Colonic mucosa (tissue), 4 donors: ENCODE results near the gene IL11. TPM values are rescaled to one million over a fixed set of nuclear protein-coding genes. Genes with fewer than 3 reads are reported as not detected.

ENCODE experiments used
- DNase-seq: peaks from one replicate; pipeline ENCODE4 v3.0.0-alpha.2; 2020
- H3K27ac ChIP-seq: fragments of 200-600 bp; one replicate; pipeline ENCODE4 v1.8.0; 2021
- H3K27me3 ChIP-seq: fragments of 200-600 bp; one replicate; pipeline ENCODE4 v1.8.0; 2021
- H3K36me3 ChIP-seq: fragments of 200-600 bp; one replicate; pipeline ENCODE4 v1.8.0; 2021
- H3K4me1 ChIP-seq: fragments of 200-600 bp; one replicate; pipeline ENCODE4 v1.8.0; 2021; ENCODE audit warnings: mild to moderate bottlenecking
- H3K4me3 ChIP-seq: fragments of 200-600 bp; one replicate; pipeline ENCODE4 v1.8.0; 2021
- H3K9ac ChIP-seq, 2 donors: one replicate each; pipeline ENCODE4 v1.7.0; 2013; ENCODE audit warnings: control low read depth in 2 of 2, low read depth in 2 of 2, low read length in 2 of 2
- H3K9me3 ChIP-seq: fragments of 200-600 bp; one replicate; pipeline ENCODE4 v1.8.0; 2021
- CTCF ChIP-seq: fragments of 200-600 bp; IDR thresholded peaks from one replicate; pipeline ENCODE4 v1.8.0; 2022; ENCODE audit warnings: antibody characterized with exemption, mild to moderate bottlenecking
- intact Hi-C: fragments of 100-400 bp; cut with DNase I; formaldehyde crosslinking; loops from one replicate; pipeline ENCODE4 v1.14.1; 2022
- total RNA-seq, 2 donors: library from RNA; stranded (reverse); fragmentation: NEBNext Ultra II Directional in 1 of 2; extraction: Animal tissue kit (Norgen Biotek cat#: 25700) in 1 of 2; gene quantifications; one replicate each; pipeline ENCODE4 v1.2.1, GENCODE V29; 2021
- donor health status: healthy.
- donor health status: DM: no; HTN: no; CAD: no.
- donor health status: DM: no; HTN: no; CAD: no.

IL11 gene
- total RNA-seq, 2 donors from 2014 or later = 0.64 TPM; not detected in 1

GRCh38 chr19:55324662-55325061 is 45.6 kb downstream of the IL11 start:
- Histone ChIP-seq H3K9ac (no peak overlapping the region), H3K9me3 (no peaks in the 10 kb centered on the region), H3K4me1 (no peaks in the 10 kb centered on the region), H3K27ac (no peak overlapping the region), H3K36me3 (no peaks in the 10 kb centered on the region), H3K4me3 (no peak overlapping the region), H3K27me3 (no peaks in the 10 kb centered on the region)
- intact Hi-C loops = no loop called here
- TF ChIP-seq CTCF = no peak
- no peak for DNase-seq

GRCh38 chr19:55322204-55322885 is 47.9 kb downstream of the IL11 start:
- no peaks in the 10 kb centered on the region for H3K27me3 ChIP-seq
- no peaks in the 10 kb centered on the region for H3K36me3 ChIP-seq
- intact Hi-C loops = no loop called here
- no peaks in the 10 kb centered on the region for H3K9me3 ChIP-seq
- TF ChIP-seq CTCF = no peak
- H3K4me3 ChIP-seq = peak overlapping the region; percentile 10
- no peaks in the 10 kb centered on the region for H3K4me1 ChIP-seq
- H3K9ac ChIP-seq = peak overlapping the region; percentile 39 to 50
- peak; percentile 68 for DNase-seq
- peak overlapping the region; percentile 52 for H3K27ac ChIP-seq

GRCh38 chr19:55321466-55322137 is 48.7 kb downstream of the IL11 start:
- H3K36me3 ChIP-seq = no peaks in the 10 kb centered on the region
- peak; percentile 41 for DNase-seq
- peak overlapping the region; percentile 10 for H3K4me3 ChIP-seq
- H3K9ac ChIP-seq = peak overlapping the region; percentile 39 to 50
- no peaks in the 10 kb centered on the region for H3K9me3 ChIP-seq
- peak overlapping the region; percentile 52 for H3K27ac ChIP-seq
- intact Hi-C loops = no loop called here
- no peaks in the 10 kb centered on the region for H3K27me3 ChIP-seq
- no peak for TF ChIP-seq CTCF
- no peaks in the 10 kb centered on the region for H3K4me1 ChIP-seq

- TF ChIP-seq CTCF = no peak
- H3K4me3 ChIP-seq = no peak overlapping the region
- no peak overlapping the region for H3K27ac ChIP-seq
Observed at GRCh38 chr19:55320844-55321419, 49.3 kb downstream of the IL11 start.

GRCh38 chr19:55319785-55320184 is 50.5 kb downstream of the IL11 start:
- TF ChIP-seq CTCF = no peak
- H3K4me1 ChIP-seq = no peaks in the 10 kb centered on the region
- no peak overlapping the region for H3K4me3 ChIP-seq
- DNase-seq = no peak
- H3K36me3 ChIP-seq = no peaks in the 10 kb centered on the region
- H3K9ac ChIP-seq = no peak overlapping the region
- H3K27me3 ChIP-seq = no peaks in the 10 kb centered on the region
- intact Hi-C loops = no loop called here
- no peak overlapping the region for H3K27ac ChIP-seq
- H3K9me3 ChIP-seq = no peaks in the 10 kb centered on the region

More at GRCh38 chr19:55320844-55321419, 49.3 kb downstream of the IL11 start:
- Histone ChIP-seq H3K9me3 (no peaks in the 10 kb centered on the region), H3K27me3 (no peaks in the 10 kb centered on the region), H3K36me3 (no peaks in the 10 kb centered on the region), H3K9ac (peak overlapping the region in 1 of 2 donors; percentile 50), H3K4me1 (no peaks in the 10 kb centered on the region)
- DNase-seq = no peak
- intact Hi-C loops = no loop called here
